Daoy (cell line): ENCODE data around the gene COL15A1. TPM values are rescaled to one million over a fixed set of nuclear protein-coding genes. Genes with fewer than 3 reads are reported as not detected.

Experiments used
- DNase-seq: peaks from one replicate; pipeline ENCODE4 v3.0.0-alpha.2; 2015; ENCODE audit warnings: low read depth
- total RNA-seq: library from RNA; depleted of rRNA; stranded (reverse); fragments of >200 nt; shearing (Covaris generic); gene quantifications from 2 replicates; pipeline ENCODE4 v1.2.3, GENCODE V29; 2014

COL15A1 gene
- total RNA-seq, 1 experiment from 2014 or later: 0.74 TPM

GRCh38 chr9:99056886-99057664 is 113.4 kb downstream of the COL15A1 start:
- DNase-seq: peak; percentile 91

GRCh38 chr9:99057665-99058625 is 114.2 kb downstream of the COL15A1 start:
- DNase-seq: peak; percentile 95

GRCh38 chr9:99058964-99059921 is 115.5 kb downstream of the COL15A1 start:
- DNase-seq: no peak

GRCh38 chr9:99060621-99061020 is 116.9 kb downstream of the COL15A1 start:
- no peak for DNase-seq

GRCh38 chr9:99062549-99062948 is 118.8 kb downstream of the COL15A1 start:
- DNase-seq: no peak

- DNase-seq: no peak
These were observed 119.8 kb downstream of the COL15A1 start for GRCh38 chr9:99063522-99063921.

- DNase-seq: no peak
These were observed 122.9 kb downstream of the COL15A1 start for GRCh38 chr9:99066571-99066970.

- DNase-seq: no peak
These were observed 125.4 kb downstream of the COL15A1 start for GRCh38 chr9:99069075-99069474.

- no peak for DNase-seq
These were observed 125.8 kb downstream of the COL15A1 start for GRCh38 chr9:99069546-99069945.

GRCh38 chr9:99070681-99071080 is 127.0 kb downstream of the COL15A1 start:
- DNase-seq: no peak

- peak; percentile 54 for DNase-seq
These were observed 127.8 kb downstream of the COL15A1 start for GRCh38 chr9:99071313-99072039.

- DNase-seq: no peak
These were observed 128.3 kb downstream of the COL15A1 start for GRCh38 chr9:99072040-99072394.

- DNase-seq: no peak
These were observed 129.6 kb downstream of the COL15A1 start for GRCh38 chr9:99073347-99073746.

- no peak for DNase-seq
These were observed 130.5 kb downstream of the COL15A1 start for GRCh38 chr9:99073985-99074901.

- DNase-seq: no peak
These were observed 131.2 kb downstream of the COL15A1 start for GRCh38 chr9:99074902-99075245.

GRCh38 chr9:99075246-99075912 is 131.7 kb downstream of the COL15A1 start:
- peak; percentile 85 for DNase-seq

GRCh38 chr9:99076030-99076429 is 132.3 kb downstream of the COL15A1 start:
- no peak for DNase-seq

- no peak for DNase-seq
These were observed 132.9 kb downstream of the COL15A1 start for GRCh38 chr9:99076483-99077171.

GRCh38 chr9:99078717-99079116 is 135.0 kb downstream of the COL15A1 start:
- DNase-seq: peak; percentile 52
